WI38 (cell line): ENCODE data around the gene CTNNA2.

Source experiments
- H3K4me3 ChIP-seq: 2 replicates; pipeline ENCODE4 v1.5.1; 2011; ENCODE audit warnings: low read depth, mild to moderate bottlenecking, control low read depth, low read length
- TF ChIP-seq, protein P1 (sequence below): IDR thresholded peaks from 2 replicates; pipeline ENCODE4 v1.5.1; 2012; ENCODE audit warnings: low read depth, mild to moderate bottlenecking, control low read depth, low read length

CTNNA2 gene

DNA sequence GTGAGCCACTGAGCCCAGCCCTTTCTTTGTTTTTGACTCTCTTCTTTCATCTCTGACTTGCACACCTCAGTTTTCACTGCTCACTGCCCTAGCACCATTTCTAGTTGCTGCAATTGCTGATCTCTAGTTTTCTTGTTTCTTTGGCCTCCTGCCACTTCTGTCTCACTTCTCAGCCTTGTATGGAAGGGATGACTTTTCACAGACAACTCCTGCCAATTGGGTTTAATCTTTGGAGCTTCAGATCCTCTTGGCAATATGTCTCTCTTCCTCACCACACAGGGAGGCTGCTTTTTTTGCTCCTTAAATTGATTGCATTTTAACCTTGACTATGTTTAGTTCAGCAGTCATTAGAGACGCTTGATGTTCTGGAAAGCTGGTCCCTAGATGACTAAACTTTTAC, 323.1 kb downstream of the CTNNA2 start:
- TF ChIP-seq, protein P1, sequence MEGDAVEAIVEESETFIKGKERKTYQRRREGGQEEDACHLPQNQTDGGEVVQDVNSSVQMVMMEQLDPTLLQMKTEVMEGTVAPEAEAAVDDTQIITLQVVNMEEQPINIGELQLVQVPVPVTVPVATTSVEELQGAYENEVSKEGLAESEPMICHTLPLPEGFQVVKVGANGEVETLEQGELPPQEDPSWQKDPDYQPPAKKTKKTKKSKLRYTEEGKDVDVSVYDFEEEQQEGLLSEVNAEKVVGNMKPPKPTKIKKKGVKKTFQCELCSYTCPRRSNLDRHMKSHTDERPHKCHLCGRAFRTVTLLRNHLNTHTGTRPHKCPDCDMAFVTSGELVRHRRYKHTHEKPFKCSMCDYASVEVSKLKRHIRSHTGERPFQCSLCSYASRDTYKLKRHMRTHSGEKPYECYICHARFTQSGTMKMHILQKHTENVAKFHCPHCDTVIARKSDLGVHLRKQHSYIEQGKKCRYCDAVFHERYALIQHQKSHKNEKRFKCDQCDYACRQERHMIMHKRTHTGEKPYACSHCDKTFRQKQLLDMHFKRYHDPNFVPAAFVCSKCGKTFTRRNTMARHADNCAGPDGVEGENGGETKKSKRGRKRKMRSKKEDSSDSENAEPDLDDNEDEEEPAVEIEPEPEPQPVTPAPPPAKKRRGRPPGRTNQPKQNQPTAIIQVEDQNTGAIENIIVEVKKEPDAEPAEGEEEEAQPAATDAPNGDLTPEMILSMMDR = no peak

GRCh38 chr2:79844011-79844410, 331.2 kb downstream of the CTNNA2 start:
- TF ChIP-seq, protein P1 = no peak
- no peak overlapping the region for H3K4me3 ChIP-seq

More for the DNA sequence above, 323.1 kb downstream of the CTNNA2 start:
- H3K4me3 ChIP-seq = no peak overlapping the region

DNA sequence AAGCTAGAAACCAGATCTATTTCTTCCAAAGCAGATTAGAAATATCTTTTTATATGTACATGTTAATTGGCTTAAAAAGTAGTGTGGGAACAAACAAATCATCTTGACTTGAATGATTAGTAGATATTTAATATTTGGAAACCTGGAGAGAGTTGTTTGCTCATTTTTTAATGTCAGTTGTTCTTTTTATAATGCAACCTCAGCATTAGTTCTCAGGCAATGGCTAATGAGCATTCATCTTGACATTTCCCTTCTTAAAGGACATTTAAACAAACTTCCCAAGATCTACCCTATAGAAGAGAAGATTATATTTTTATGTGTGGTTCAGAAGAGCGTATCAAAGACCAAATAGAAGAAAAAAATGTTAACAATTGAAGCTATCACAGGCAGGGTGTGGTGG, 334.0 kb downstream of the CTNNA2 start:
- TF ChIP-seq, protein P1 = no peak
- no peak overlapping the region for H3K4me3 ChIP-seq

DNA sequence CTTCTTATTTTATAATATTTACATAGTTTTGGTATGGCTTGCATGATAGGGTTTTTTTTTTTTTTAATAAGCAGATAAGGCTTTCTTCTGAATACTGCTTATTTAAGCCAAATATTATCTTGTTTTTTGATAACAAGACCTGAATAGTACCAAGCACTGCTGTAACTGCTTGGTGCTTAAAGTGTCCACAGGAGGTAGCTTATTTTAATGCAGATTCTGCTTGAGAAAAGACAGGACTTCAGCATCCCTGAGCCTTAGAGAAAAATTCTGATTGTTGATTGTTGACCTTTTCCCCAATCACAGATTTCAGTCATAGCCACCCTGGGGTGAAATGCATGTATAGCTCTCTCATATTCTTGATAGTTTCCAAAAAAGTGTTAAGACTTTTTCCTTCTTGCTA, 336.4 kb downstream of the CTNNA2 start:
- H3K4me3 ChIP-seq = no peak overlapping the region
- TF ChIP-seq, protein P1 = no peak

DNA sequence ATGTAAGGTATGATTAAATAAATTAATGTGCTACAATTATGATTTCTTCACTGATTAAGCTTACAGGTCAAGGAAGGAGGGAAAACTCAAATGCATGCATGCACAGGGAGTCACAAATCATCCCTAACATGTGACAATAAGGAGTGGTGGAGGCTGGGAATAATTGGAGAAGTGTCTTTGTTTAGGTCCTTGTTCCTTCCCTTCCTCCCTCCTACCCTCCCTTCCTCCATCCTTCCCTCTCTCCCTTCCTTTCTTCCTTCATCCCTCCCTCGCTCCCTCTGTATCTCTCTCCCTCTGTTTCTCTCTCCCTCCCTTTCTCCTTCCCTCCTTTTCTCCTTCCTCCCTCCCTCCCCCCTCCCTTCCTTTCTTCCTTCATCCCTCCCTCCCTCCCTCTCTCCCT, 337.1 kb downstream of the CTNNA2 start:
- H3K4me3 ChIP-seq = no peak overlapping the region
- TF ChIP-seq, protein P1 = no peak

GRCh38 chr2:79850912-79851311, 338.1 kb downstream of the CTNNA2 start:
- TF ChIP-seq, protein P1 = no peak
- H3K4me3 ChIP-seq = no peak overlapping the region

DNA sequence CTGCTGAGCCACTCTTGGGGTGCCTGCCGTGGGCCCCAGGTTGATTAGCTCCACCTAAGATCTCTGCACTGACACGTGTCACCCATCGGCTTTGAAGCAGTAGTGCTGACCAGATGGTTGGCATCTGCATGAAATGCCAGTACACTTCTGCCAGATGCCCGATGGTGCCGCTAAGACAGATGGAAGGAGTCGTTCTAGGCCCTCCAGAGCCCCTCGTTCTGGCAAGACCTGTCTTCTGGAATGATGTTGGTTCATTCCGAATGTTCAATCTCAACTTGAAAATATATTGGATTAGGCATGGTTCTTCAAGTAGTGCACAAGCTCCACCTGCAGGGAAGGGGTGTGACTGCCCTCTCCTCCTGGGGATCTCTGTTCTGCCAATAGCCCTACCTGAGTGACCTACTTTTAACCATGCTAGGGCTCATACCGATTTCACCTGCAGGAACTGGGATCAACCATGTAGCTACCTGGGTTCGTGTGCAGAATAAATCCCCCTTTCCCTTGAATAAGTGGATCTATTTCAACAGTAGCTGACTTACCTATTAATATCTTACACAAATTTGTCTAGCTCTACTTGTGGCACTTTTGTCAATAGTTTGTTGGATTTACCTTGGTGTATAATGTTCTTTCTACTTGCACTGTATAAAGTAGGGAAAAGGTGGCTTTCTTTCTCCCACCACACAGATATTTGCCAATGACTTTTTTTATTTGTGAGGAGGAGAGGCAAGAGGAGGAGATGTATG, 342.6 kb downstream of the CTNNA2 start:
- H3K4me3 ChIP-seq = no peak overlapping the region
- TF ChIP-seq, protein P1 = no peak
